Retinal pigment epithelial cell (primary cell): ENCODE measurements around the gene GPR45.
"Not testable (repeated sequence)": the region's sequence is repeated elsewhere in the genome, so short reads cannot be mapped to it uniquely, and the experiment has no call there.

Source experiments
- DNase-seq: peaks from one replicate; pipeline ENCODE4 v3.0.0-alpha.2; 2010; ENCODE audit warnings: low read depth
- H3K4me3 ChIP-seq: 2 replicates; pipeline ENCODE4 v1.5.1; 2011; ENCODE audit warnings: mild to moderate bottlenecking, low read length, control low read depth, moderate library complexity
- CTCF ChIP-seq: conservative IDR thresholded peaks from 2 replicates; pipeline ENCODE4 v1.5.1; 2011; ENCODE audit warnings: low read depth, low read length, control low read depth, inconsistent platforms

The GPR45 gene

GRCh38 chr2:105243961-105244360, 2.4 kb downstream of the GPR45 start:
- no peak for DNase-seq
- peak; percentile 54 for TF ChIP-seq CTCF

GRCh38 chr2:105244451-105244850, 2.9 kb downstream of the GPR45 start:
- DNase-seq = no peak
- no peak for TF ChIP-seq CTCF
- no peak overlapping the region for H3K4me3 ChIP-seq

More at GRCh38 chr2:105243961-105244360, 2.4 kb downstream of the GPR45 start:
- no peak overlapping the region for H3K4me3 ChIP-seq

GRCh38 chr2:105248316-105249070, 7.0 kb downstream of the GPR45 start:
- H3K4me3 ChIP-seq = no peak overlapping the region
- no peak for TF ChIP-seq CTCF
- DNase-seq = no peak

GRCh38 chr2:105249181-105249580, 7.6 kb downstream of the GPR45 start:
- no peak for DNase-seq
- no peak overlapping the region for H3K4me3 ChIP-seq
- TF ChIP-seq CTCF = no peak

- DNase-seq = no peak
- no peak for TF ChIP-seq CTCF
- H3K4me3 ChIP-seq = no peak overlapping the region
Measured at GRCh38 chr2:105249891-105250290, 8.3 kb downstream of the GPR45 start.

- DNase-seq, H3K4me3 ChIP-seq: not testable (repeated sequence)
Measured at GRCh38 chr2:105251016-105251648, 9.6 kb downstream of the GPR45 start.

GRCh38 chr2:105252271-105252670, 10.7 kb downstream of the GPR45 start:
- no peak for TF ChIP-seq CTCF
- DNase-seq = no peak
- no peak overlapping the region for H3K4me3 ChIP-seq
